ENCODE measurements around the gene TBC1D5. TPM values are rescaled to one million over a fixed set of nuclear protein-coding genes. Genes with fewer than 3 reads are reported as not detected.
"Not testable (repeated sequence)": the region's sequence is repeated elsewhere in the genome, so short reads cannot be mapped to it uniquely, and the experiment has no call there.

TBC1D5 gene
- total RNA-seq, 2 experiments from 2014 or later = 53.9 to 56.9 TPM

- H3K27me3 Mint-ChIP-seq = no peaks in the 10 kb centered on the region
- H3K36me3 Mint-ChIP-seq (ENCODE audit: low read depth) = peaks cover 2% of the 10 kb centered on the region
- H3K4me1 Mint-ChIP-seq = no peaks in the 10 kb centered on the region
- DNase-seq (no peak), ATAC-seq (no peak)
- intact Hi-C loops (cut with DNase I, micrococcal nuclease) = no loop called here
- H3K9me3 Mint-ChIP-seq (ENCODE audit: low read depth) = no peaks in the 10 kb centered on the region
- no peak overlapping the region for H3K4me3 Mint-ChIP-seq
- ChIA-PET POLR2A (interaction anchor here (0.6 to 0.7 kb wide), 2 partner anchors 509 to 730 kb away, joined by 3 to 4 read pairs; no protein-coding TSS in a partner anchor), CTCF (interaction anchor here (0.7 to 1.0 kb wide), 3 partner anchors 24 to 848 kb away, joined by 3 read pairs; no protein-coding TSS in a partner anchor)
- no peak overlapping the region for H3K27ac Mint-ChIP-seq
Observed at GRCh38 chr3:17359911-17360310, 382.5 kb downstream of the TBC1D5 start.

- DNase-seq (no peak), ATAC-seq (no peak)
- peaks cover 10% of the 10 kb centered on the region for H3K36me3 Mint-ChIP-seq (ENCODE audit: low read depth)
- H3K4me3 Mint-ChIP-seq = no peak overlapping the region
- ChIA-PET POLR2A (no interaction called here), CTCF (no interaction called here)
- no peaks in the 10 kb centered on the region for H3K27me3 Mint-ChIP-seq
- no peaks in the 10 kb centered on the region for H3K4me1 Mint-ChIP-seq
- H3K9me3 Mint-ChIP-seq (ENCODE audit: low read depth) = no peaks in the 10 kb centered on the region
- no peak overlapping the region for H3K27ac Mint-ChIP-seq
- intact Hi-C loops (cut with DNase I, micrococcal nuclease) = no loop called here
Observed at GRCh38 chr3:17357035-17357710, 385.3 kb downstream of the TBC1D5 start.

GRCh38 chr3:17356585-17356984, 385.8 kb downstream of the TBC1D5 start:
- Mint-ChIP-seq H3K4me1 (no peaks in the 10 kb centered on the region), H3K27ac (no peak overlapping the region), H3K9me3 (ENCODE audit: low read depth) (peaks cover 2% of the 10 kb centered on the region), H3K27me3 (no peaks in the 10 kb centered on the region), H3K4me3 (no peak overlapping the region), H3K36me3 (ENCODE audit: low read depth) (peaks cover 13% of the 10 kb centered on the region)
- ChIA-PET CTCF (interaction anchor here (0.6 kb wide), 1 partner anchor 1327 kb away, joined by 3 read pairs; no protein-coding TSS in a partner anchor), POLR2A (no interaction called here)
- ATAC-seq (no peak), DNase-seq (no peak)
- intact Hi-C loops (cut with DNase I, micrococcal nuclease) = no loop called here

- H3K27me3 Mint-ChIP-seq = no peaks in the 10 kb centered on the region
- H3K4me3 Mint-ChIP-seq = no peak overlapping the region
- ChIA-PET POLR2A (no interaction called here), CTCF (interaction anchor here (0.6 kb wide), 2 partner anchors 655 to 1505 kb away, joined by 3 to 6 read pairs; no protein-coding TSS in a partner anchor)
- H3K36me3 Mint-ChIP-seq (ENCODE audit: low read depth) = peaks cover 15% of the 10 kb centered on the region
- H3K9me3 Mint-ChIP-seq (ENCODE audit: low read depth) = peaks cover 5% of the 10 kb centered on the region
- no peaks in the 10 kb centered on the region for H3K4me1 Mint-ChIP-seq
- intact Hi-C loops (cut with DNase I, micrococcal nuclease) = no loop called here
- DNase-seq (no peak), ATAC-seq (no peak)
- H3K27ac Mint-ChIP-seq = no peak overlapping the region
Observed at GRCh38 chr3:17355591-17355990, 386.8 kb downstream of the TBC1D5 start.

GRCh38 chr3:17354341-17354740, 388.1 kb downstream of the TBC1D5 start:
- no peak for DNase-seq
- Mint-ChIP-seq H3K36me3 (ENCODE audit: low read depth) (peaks cover 15% of the 10 kb centered on the region), H3K27ac (no peak overlapping the region), H3K4me3 (no peak overlapping the region), H3K27me3 (no peaks in the 10 kb centered on the region), H3K4me1 (no peaks in the 10 kb centered on the region), H3K9me3 (ENCODE audit: low read depth) (peaks cover 5% of the 10 kb centered on the region)
- intact Hi-C loops (cut with DNase I, micrococcal nuclease) = no loop called here
- no peak for ATAC-seq
- POLR2A ChIA-PET = no interaction called here
- CTCF ChIA-PET = interaction anchor here (0.7 to 0.9 kb wide), 2 partner anchors 15 to 59 kb away, joined by 3 read pairs; no protein-coding TSS in a partner anchor

GRCh38 chr3:17352620-17353019, 389.8 kb downstream of the TBC1D5 start:
- Mint-ChIP-seq H3K4me3 (no peak overlapping the region), H3K36me3 (ENCODE audit: low read depth) (peaks cover 18% of the 10 kb centered on the region), H3K27ac (no peak overlapping the region), H3K4me1 (peaks cover 2% of the 10 kb centered on the region), H3K9me3 (ENCODE audit: low read depth) (peaks cover 5% of the 10 kb centered on the region), H3K27me3 (no peaks in the 10 kb centered on the region)
- ChIA-PET POLR2A (no interaction called here), CTCF (no interaction called here)
- ATAC-seq (no peak), DNase-seq (no peak)
- intact Hi-C loops (cut with DNase I, micrococcal nuclease) = no loop called here

- H3K4me3 Mint-ChIP-seq; DNase-seq; ATAC-seq; CTCF ChIA-PET; H3K27ac Mint-ChIP-seq; H3K27me3 Mint-ChIP-seq; intact Hi-C loops (cut with DNase I, micrococcal nuclease); POLR2A ChIA-PET; H3K9me3 Mint-ChIP-seq (ENCODE audit: low read depth); H3K4me1 Mint-ChIP-seq: not testable (repeated sequence)
- peaks cover 18% of the 10 kb centered on the region for H3K36me3 Mint-ChIP-seq (ENCODE audit: low read depth)
Observed at GRCh38 chr3:17351193-17351592, 391.2 kb downstream of the TBC1D5 start.

- POLR2A ChIA-PET = no interaction called here
- H3K27me3 Mint-ChIP-seq = no peaks in the 10 kb centered on the region
Observed at GRCh38 chr3:17349093-17349492, 393.3 kb downstream of the TBC1D5 start.

GRCh38 chr3:17342119-17342518, 400.3 kb downstream of the TBC1D5 start:
- no peak overlapping the region for H3K4me3 Mint-ChIP-seq
- no peaks in the 10 kb centered on the region for H3K36me3 Mint-ChIP-seq (ENCODE audit: low read depth)
- ATAC-seq (no peak), DNase-seq (no peak)
- intact Hi-C loops (cut with DNase I, micrococcal nuclease) = no loop called here
- ChIA-PET CTCF (no interaction called here), POLR2A (no interaction called here)
- no peaks in the 10 kb centered on the region for H3K9me3 Mint-ChIP-seq (ENCODE audit: low read depth)
- H3K27me3 Mint-ChIP-seq = no peaks in the 10 kb centered on the region
- no peaks in the 10 kb centered on the region for H3K4me1 Mint-ChIP-seq
- H3K27ac Mint-ChIP-seq = no peak overlapping the region

More at GRCh38 chr3:17349093-17349492, 393.3 kb downstream of the TBC1D5 start:
- intact Hi-C loops (cut with DNase I, micrococcal nuclease) = no loop called here
- no peak overlapping the region for H3K4me3 Mint-ChIP-seq
- peaks cover 5% of the 10 kb centered on the region for H3K9me3 Mint-ChIP-seq (ENCODE audit: low read depth)
- H3K27ac Mint-ChIP-seq = no peak overlapping the region
- H3K36me3 Mint-ChIP-seq (ENCODE audit: low read depth) = peaks cover 13% of the 10 kb centered on the region
- peaks cover 2% of the 10 kb centered on the region for H3K4me1 Mint-ChIP-seq
- CTCF ChIA-PET = interaction anchor here (0.5 to 1.6 kb wide), 3 partner anchors 16 to 470 kb away, joined by 3 to 4 read pairs (median 3); no protein-coding TSS in a partner anchor
- DNase-seq (no peak), ATAC-seq (no peak)

- ATAC-seq = no peak
- H3K9me3 Mint-ChIP-seq (ENCODE audit: low read depth) = no peaks in the 10 kb centered on the region
- H3K4me1 Mint-ChIP-seq = no peaks in the 10 kb centered on the region
- no peaks in the 10 kb centered on the region for H3K27me3 Mint-ChIP-seq
- no peak overlapping the region for H3K27ac Mint-ChIP-seq
- no peaks in the 10 kb centered on the region for H3K36me3 Mint-ChIP-seq (ENCODE audit: low read depth)
- ChIA-PET POLR2A (no interaction called here), CTCF (no interaction called here)
- H3K4me3 Mint-ChIP-seq = no peak overlapping the region
- intact Hi-C loops (cut with DNase I, micrococcal nuclease) = no loop called here
- DNase-seq = no peak
Observed at GRCh38 chr3:17340693-17341092, 401.7 kb downstream of the TBC1D5 start.

- Mint-ChIP-seq H3K36me3 (ENCODE audit: low read depth) (no peaks in the 10 kb centered on the region), H3K27me3 (no peaks in the 10 kb centered on the region), H3K4me1 (no peaks in the 10 kb centered on the region), H3K4me3 (no peak overlapping the region), H3K9me3 (ENCODE audit: low read depth) (no peaks in the 10 kb centered on the region), H3K27ac (no peak overlapping the region)
- DNase-seq = no peak
- intact Hi-C loops (cut with DNase I, micrococcal nuclease) = no loop called here
- ATAC-seq = no peak
- POLR2A ChIA-PET = no interaction called here
- CTCF ChIA-PET = interaction anchor here (0.8 to 1.0 kb wide), 2 partner anchors 14 to 42 kb away, joined by 3 read pairs; no protein-coding TSS in a partner anchor
Observed at GRCh38 chr3:17340261-17340660, 402.2 kb downstream of the TBC1D5 start.

- POLR2A ChIA-PET = no interaction called here
- DNase-seq (no peak), ATAC-seq (no peak)
- Mint-ChIP-seq H3K36me3 (ENCODE audit: low read depth) (no peaks in the 10 kb centered on the region), H3K9me3 (ENCODE audit: low read depth) (no peaks in the 10 kb centered on the region), H3K4me1 (no peaks in the 10 kb centered on the region), H3K27me3 (no peaks in the 10 kb centered on the region), H3K4me3 (no peak overlapping the region), H3K27ac (no peak overlapping the region)
- CTCF ChIA-PET = interaction anchor here (0.8 to 1.0 kb wide), 2 partner anchors 15 to 43 kb away, joined by 3 read pairs; no protein-coding TSS in a partner anchor
- intact Hi-C loops (cut with DNase I, micrococcal nuclease) = no loop called here
Observed at GRCh38 chr3:17339132-17339575, 403.3 kb downstream of the TBC1D5 start.
